Calu3 (cell line): ENCODE data around the gene WDR81. TPM values are rescaled to one million over a fixed set of nuclear protein-coding genes. Genes with fewer than 3 reads are reported as not detected.

ENCODE experiments used
- BruUV-seq: library from RNA; stranded (reverse); fragments of 400-500 nt; replicated peaks from 2 replicates; lab custom pipeline; 2021; lab: Mats Ljungman, UMichigan
- CTCF ChIA-PET: fragments of 300-600 bp; sonication (Branson Sonifier 250); formaldehyde crosslinking; loops from one replicate; lab custom pipeline; 2022; ENCODE audit warnings: antibody characterized with exemption; lab: Charles Lee
- DNase-seq: peaks from one replicate; pipeline ENCODE4 v3.0.0; 2022
- H3K27ac Mint-ChIP-seq: one replicate; pipeline ENCODE4 v1.8.0; 2022; ENCODE audit warnings: mixed read lengths; ENCODE audit not compliant: unreplicated experiment
- H3K27me3 Mint-ChIP-seq: one replicate; pipeline ENCODE4 v1.8.0; 2022; ENCODE audit warnings: mixed read lengths; ENCODE audit not compliant: unreplicated experiment
- H3K36me3 Mint-ChIP-seq: one replicate; pipeline ENCODE4 v1.8.0; 2022; ENCODE audit warnings: mild to moderate bottlenecking, moderate library complexity, mixed read lengths; ENCODE audit not compliant: insufficient read depth, unreplicated experiment
- H3K4me1 Mint-ChIP-seq: one replicate; pipeline ENCODE4 v1.8.0; 2022; ENCODE audit warnings: mild to moderate bottlenecking, low read depth, mixed read lengths; ENCODE audit not compliant: unreplicated experiment
- H3K4me3 Mint-ChIP-seq: one replicate; pipeline ENCODE4 v1.8.0; 2022; ENCODE audit warnings: mild to moderate bottlenecking, low read depth, moderate library complexity, mixed read lengths; ENCODE audit not compliant: unreplicated experiment
- H3K9me3 Mint-ChIP-seq: one replicate; pipeline ENCODE4 v1.8.0; 2022; ENCODE audit warnings: low read depth, mixed read lengths; ENCODE audit not compliant: unreplicated experiment
- intact Hi-C: fragments of 100-400 bp; cut with micrococcal nuclease; formaldehyde crosslinking; loops from one replicate; pipeline ENCODE4 v1.10.0; 2022; ENCODE audit not compliant: unreplicated experiment
- total RNA-seq: library from RNA; stranded (reverse); gene quantifications from 2 replicates; pipeline ENCODE4 v1.2.3, GENCODE V29; 2022
- TF ChIP-seq, protein P1 (sequence below): fragments of 200-600 bp; IDR thresholded peaks from one replicate; pipeline ENCODE4 v1.8.0; 2022; ENCODE audit warnings: antibody characterized with exemption; ENCODE audit not compliant: unreplicated experiment

WDR81 gene
- total RNA-seq, 1 experiment from 2014 or later: 11.2 TPM

DNA sequence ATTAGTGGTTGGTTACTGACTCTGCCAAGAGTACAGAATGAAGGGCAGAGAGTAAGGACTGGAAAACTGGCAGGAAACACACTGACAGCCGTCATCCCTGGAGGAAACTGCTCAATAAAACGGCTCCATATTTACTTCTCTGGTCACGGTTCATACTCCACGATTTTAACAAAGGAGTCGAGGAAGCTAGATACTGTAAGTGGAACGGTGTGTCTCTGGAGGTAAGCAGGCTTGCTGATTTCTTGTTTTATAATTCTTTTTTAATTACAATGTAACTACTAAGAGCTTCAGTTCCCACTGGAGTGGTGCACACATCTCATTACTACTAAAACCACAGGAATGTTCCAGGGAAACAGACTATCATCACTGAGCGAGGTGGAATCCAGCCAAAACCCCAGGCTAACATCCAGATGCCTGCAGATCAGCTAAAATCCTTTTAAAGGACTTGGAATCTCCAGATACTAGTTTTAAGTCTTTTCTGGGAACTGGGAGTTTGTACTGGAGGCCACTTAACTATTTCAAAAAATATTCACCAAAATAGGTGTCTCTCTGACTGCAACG is 55.1 kb downstream of the WDR81 start:
- intact Hi-C loops: no loop called here
- no peak overlapping the region for H3K4me3 Mint-ChIP-seq
- no peak for DNase-seq
- H3K9me3 Mint-ChIP-seq: no peaks in the 10 kb centered on the region
- H3K27ac Mint-ChIP-seq: no peak overlapping the region
- TF ChIP-seq, protein P1, sequence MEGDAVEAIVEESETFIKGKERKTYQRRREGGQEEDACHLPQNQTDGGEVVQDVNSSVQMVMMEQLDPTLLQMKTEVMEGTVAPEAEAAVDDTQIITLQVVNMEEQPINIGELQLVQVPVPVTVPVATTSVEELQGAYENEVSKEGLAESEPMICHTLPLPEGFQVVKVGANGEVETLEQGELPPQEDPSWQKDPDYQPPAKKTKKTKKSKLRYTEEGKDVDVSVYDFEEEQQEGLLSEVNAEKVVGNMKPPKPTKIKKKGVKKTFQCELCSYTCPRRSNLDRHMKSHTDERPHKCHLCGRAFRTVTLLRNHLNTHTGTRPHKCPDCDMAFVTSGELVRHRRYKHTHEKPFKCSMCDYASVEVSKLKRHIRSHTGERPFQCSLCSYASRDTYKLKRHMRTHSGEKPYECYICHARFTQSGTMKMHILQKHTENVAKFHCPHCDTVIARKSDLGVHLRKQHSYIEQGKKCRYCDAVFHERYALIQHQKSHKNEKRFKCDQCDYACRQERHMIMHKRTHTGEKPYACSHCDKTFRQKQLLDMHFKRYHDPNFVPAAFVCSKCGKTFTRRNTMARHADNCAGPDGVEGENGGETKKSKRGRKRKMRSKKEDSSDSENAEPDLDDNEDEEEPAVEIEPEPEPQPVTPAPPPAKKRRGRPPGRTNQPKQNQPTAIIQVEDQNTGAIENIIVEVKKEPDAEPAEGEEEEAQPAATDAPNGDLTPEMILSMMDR: no peak
- H3K36me3 Mint-ChIP-seq: no peaks in the 10 kb centered on the region
- H3K4me1 Mint-ChIP-seq: no peaks in the 10 kb centered on the region
- no TSS peak for BruUV-seq
- CTCF ChIA-PET: interaction anchor here (1.2 kb wide), 1 partner anchor 9 kb away, joined by 5 read pairs; no protein-coding TSS in a partner anchor
- no peaks in the 10 kb centered on the region for H3K27me3 Mint-ChIP-seq

DNA sequence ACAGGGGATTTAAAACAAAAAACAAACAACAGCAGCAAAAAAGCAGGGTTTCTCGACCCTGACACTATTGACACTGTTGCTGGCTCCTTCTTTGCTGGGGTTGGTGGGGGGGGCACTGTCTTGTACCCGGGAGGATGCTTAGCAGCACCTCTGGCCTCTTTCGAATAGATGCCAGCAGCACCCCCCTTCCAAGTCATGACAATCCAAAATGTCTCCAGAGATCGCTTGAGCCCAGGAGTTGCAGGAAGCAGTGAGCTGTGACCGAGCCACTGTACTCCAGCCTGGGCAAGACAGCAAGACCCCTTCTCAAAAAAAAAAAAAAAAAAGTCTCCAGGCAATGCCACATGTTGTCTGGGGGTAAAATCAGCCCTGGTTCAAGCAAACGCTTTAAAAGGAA is 57.7 kb downstream of the WDR81 start:
- BruUV-seq: no TSS peak
- H3K4me1 Mint-ChIP-seq: peaks cover 2% of the 10 kb centered on the region
- peaks cover under 1% of the 10 kb centered on the region for H3K36me3 Mint-ChIP-seq
- CTCF ChIA-PET: no interaction called here
- no peak for DNase-seq
- intact Hi-C loops: no loop called here
- no peak overlapping the region for H3K27ac Mint-ChIP-seq
- TF ChIP-seq, protein P1: no peak
- H3K4me3 Mint-ChIP-seq: no peak overlapping the region
- no peaks in the 10 kb centered on the region for H3K9me3 Mint-ChIP-seq
- no peaks in the 10 kb centered on the region for H3K27me3 Mint-ChIP-seq

DNA sequence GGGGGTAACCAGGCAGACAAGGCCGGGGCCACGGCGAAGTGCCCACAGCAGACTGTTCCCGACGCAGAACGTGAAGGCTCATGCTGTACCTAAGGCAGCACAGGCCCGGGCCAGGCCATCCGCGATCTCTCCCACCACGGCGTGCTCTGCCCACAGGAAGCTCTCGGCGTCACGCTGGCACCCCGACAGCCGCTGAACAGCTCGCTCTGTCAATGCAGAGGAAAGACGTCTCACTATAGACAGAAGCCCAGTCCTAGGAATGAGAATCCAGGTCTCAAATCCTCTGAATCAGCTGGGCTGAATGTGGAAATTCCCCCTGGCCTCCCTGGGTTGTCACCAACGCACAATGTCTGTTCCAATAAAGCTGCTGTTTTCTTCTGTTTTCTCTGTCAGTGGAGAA is 58.8 kb downstream of the WDR81 start:
- DNase-seq: no peak
- Mint-ChIP-seq H3K9me3 (no peaks in the 10 kb centered on the region), H3K4me3 (no peak overlapping the region), H3K4me1 (peaks cover 8% of the 10 kb centered on the region), H3K27me3 (no peaks in the 10 kb centered on the region), H3K27ac (no peak overlapping the region), H3K36me3 (peaks cover 7% of the 10 kb centered on the region)
- intact Hi-C loops: no loop called here
- no TSS peak for BruUV-seq
- CTCF ChIA-PET: interaction anchor here (1.1 to 1.3 kb wide), 4 partner anchors 17 to 114 kb away, joined by 3 to 12 read pairs (median 5); no protein-coding TSS in a partner anchor
- TF ChIP-seq, protein P1: no peak

DNA sequence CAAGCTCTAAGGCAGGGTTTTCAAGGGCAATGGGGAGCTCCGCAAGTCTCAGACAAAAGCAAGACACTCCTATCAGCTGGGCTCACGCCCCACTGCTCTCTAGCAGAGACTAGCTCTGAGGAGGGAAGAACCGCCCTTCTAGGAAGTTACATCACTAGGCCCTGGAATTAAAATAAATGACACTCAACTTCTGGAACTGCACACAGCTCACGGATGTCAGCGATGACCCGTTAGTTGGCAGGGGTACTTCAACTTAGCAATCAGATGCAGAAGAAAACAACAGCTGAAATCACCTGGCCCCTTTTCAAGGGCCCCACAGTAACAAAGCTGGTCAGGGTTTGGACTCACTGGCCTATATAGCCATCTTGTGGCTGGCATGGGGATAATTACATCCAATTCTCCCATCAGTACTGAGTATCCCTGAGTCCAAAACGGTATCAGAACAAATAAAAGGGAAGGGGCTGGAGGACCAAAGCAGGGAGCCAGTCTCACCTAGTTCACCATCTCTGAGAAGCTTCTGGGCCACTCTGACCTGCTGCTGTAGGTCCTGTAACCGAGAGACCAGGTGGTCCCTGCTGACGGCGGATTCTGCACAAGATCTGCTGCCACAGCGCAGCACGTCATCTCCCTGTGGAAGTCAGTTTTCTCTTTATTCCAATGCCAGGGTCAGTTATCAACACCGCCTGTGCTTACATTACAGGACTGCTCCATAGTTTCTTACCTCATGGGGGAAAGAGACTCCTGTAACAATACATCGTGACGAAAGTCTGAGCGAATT is 59.5 kb downstream of the WDR81 start:
- Mint-ChIP-seq H3K36me3 (peaks cover 7% of the 10 kb centered on the region), H3K4me3 (no peak overlapping the region), H3K4me1 (peaks cover 8% of the 10 kb centered on the region), H3K27me3 (no peaks in the 10 kb centered on the region), H3K9me3 (no peaks in the 10 kb centered on the region), H3K27ac (no peak overlapping the region)
- no TSS peak for BruUV-seq
- CTCF ChIA-PET: interaction anchor here (1.1 to 1.3 kb wide), 4 partner anchors 18 to 115 kb away, joined by 3 to 12 read pairs (median 5); no protein-coding TSS in a partner anchor
- intact Hi-C loops: no loop called here
- TF ChIP-seq, protein P1: no peak
- no peak for DNase-seq
